ENCODE measurements around the gene DNM3. TPM values are rescaled to one million over a fixed set of nuclear protein-coding genes. Genes with fewer than 3 reads are reported as not detected.

DNM3 gene
- total and polyA plus RNA-seq, 4 donors, result 2.1 to 16.3 (median 5.6) TPM

DNA sequence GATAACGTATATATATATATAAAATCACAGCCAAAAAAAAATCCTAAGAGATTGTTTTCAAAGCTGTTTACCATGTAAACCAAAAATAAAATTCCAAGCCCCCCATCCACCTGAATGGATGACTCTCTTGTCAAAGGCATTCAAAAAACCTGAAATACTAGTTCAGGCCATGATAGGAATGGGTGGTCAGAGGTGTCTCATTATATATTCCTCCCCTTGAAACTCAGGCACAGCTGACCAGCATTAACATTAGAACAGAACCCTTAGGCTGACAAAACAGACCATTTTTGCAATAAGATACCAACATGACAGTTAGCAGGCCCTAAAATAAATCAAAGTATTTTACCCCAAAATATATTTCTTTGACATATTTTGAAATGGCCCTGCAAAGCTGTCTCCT is 122.5 kb downstream of the DNM3 start:
- H3K27me3 ChIP-seq (ENCODE audit: control insufficient read depth in 3 of 3, insufficient read depth in 3 of 3, low read length in 2 of 3), result no peaks in the 10 kb centered on the region
- TF ChIP-seq, protein P1, sequence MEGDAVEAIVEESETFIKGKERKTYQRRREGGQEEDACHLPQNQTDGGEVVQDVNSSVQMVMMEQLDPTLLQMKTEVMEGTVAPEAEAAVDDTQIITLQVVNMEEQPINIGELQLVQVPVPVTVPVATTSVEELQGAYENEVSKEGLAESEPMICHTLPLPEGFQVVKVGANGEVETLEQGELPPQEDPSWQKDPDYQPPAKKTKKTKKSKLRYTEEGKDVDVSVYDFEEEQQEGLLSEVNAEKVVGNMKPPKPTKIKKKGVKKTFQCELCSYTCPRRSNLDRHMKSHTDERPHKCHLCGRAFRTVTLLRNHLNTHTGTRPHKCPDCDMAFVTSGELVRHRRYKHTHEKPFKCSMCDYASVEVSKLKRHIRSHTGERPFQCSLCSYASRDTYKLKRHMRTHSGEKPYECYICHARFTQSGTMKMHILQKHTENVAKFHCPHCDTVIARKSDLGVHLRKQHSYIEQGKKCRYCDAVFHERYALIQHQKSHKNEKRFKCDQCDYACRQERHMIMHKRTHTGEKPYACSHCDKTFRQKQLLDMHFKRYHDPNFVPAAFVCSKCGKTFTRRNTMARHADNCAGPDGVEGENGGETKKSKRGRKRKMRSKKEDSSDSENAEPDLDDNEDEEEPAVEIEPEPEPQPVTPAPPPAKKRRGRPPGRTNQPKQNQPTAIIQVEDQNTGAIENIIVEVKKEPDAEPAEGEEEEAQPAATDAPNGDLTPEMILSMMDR (IDR thresholded peaks at IDR 0.05; ENCODE audit: control extremely low read depth, extremely low read depth), result no peak

DNA sequence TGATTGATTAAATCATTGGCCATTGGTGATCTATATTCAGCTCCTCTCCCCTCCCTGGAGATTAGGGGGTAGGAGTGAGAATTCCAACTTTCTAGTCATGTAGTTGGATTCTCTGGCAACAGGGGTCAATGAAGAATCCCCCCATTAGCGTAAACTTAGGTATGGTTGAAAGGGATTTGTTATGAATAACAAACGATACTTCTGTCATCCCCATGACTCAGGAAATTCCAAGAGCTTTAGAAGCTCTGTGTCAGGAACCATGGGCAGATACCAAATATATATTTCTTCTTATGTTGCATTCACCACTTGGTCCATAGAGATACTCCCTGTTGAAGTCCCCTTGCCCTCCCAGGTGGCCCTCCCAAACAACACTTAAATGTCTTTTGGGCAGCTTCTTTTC is 124.5 kb downstream of the DNM3 start:
- TF ChIP-seq, protein P1 (IDR thresholded peaks at IDR 0.05; ENCODE audit: control extremely low read depth, extremely low read depth), result no peak
- DNase-seq, result no peak
- Histone ChIP-seq H3K9ac (ENCODE audit: insufficient read depth in 1 of 2, low read length in 2 of 2) (no peak overlapping the region), H3K4me1 (ENCODE audit: control insufficient read depth in 5 of 5, insufficient read depth in 5 of 5, low read length in 5 of 5) (peaks cover 0 to 4% (median 0%) of the 10 kb centered on the region in 5 donors), H3K4me3 (no peak overlapping the region), H3K36me3 (ENCODE audit: control insufficient read depth in 4 of 4, insufficient read depth in 4 of 4, low read length in 4 of 4) (peaks cover 0 to 1% (median 0%) of the 10 kb centered on the region in 4 donors), H3K27me3 (ENCODE audit: control insufficient read depth in 3 of 3, insufficient read depth in 3 of 3, low read length in 2 of 3) (no peaks in the 10 kb centered on the region), H3K9me3 (ENCODE audit: control insufficient read depth in 4 of 4, insufficient read depth in 3 of 4, low read length in 3 of 4) (no peaks in the 10 kb centered on the region), H3K27ac (ENCODE audit: low read depth in 1 of 2, low read length in 1 of 2) (no peak overlapping the region)
- WGBS, 2 donors, result 79 to 87% methylated on average over 2 of the region's 2 CpGs
- no peak for ATAC-seq (ENCODE audit: insufficient read depth, low FRiP score)

More for the DNA sequence above, 122.5 kb downstream of the DNM3 start:
- Histone ChIP-seq H3K36me3 (ENCODE audit: control insufficient read depth in 4 of 4, insufficient read depth in 4 of 4, low read length in 4 of 4) (peaks cover 0 to 1% (median 0%) of the 10 kb centered on the region in 4 donors), H3K4me3 (no peak overlapping the region), H3K9ac (ENCODE audit: insufficient read depth in 1 of 2, low read length in 2 of 2) (no peak overlapping the region), H3K9me3 (ENCODE audit: control insufficient read depth in 4 of 4, insufficient read depth in 3 of 4, low read length in 3 of 4) (no peaks in the 10 kb centered on the region), H3K4me1 (ENCODE audit: control insufficient read depth in 5 of 5, insufficient read depth in 5 of 5, low read length in 5 of 5) (peaks cover 0 to 4% (median 0%) of the 10 kb centered on the region in 5 donors), H3K27ac (ENCODE audit: low read depth in 1 of 2, low read length in 1 of 2) (no peak overlapping the region)
- WGBS, 2 donors, result 88 to 95% methylated on average over 1 of the region's 1 CpG
- ATAC-seq (ENCODE audit: insufficient read depth, low FRiP score) (no peak), DNase-seq (no peak)

DNA sequence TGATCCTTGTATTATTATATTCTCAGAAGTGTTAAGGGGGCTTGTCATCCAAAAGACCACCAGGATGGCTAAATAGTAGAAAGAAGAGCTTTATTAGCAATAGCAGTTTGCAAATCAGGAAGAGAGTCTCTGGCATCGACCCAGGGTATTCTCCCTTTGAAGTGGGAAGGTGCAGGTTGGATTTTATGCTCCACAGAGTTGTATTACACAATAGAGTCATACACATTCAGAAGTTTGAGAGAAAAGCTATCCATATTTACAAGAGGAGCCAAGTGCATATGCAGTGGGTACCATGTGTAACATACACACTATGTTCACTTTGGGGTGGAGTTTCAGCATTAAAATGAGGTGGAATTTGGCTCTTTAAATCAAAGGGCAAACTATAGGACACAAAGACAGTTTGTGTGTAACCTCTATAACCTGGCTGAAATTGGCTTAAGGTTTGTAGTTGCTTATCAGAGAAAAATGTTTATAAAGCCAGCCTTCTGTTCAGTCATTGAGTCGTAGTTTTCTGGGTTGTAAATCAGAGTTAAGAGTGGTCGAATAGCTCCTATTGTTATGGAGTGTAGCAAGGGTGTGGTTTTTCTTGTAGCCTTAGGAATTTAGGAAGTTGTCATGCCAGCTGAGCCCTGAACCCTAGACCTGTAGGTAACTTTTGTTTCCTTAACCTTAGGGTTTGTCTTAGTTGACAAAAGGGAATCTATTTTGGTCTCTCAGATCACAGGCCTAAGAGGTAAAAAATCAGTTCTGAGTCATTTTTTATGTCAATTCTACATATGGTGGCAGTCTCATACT is 125.3 kb downstream of the DNM3 start:
- Histone ChIP-seq H3K36me3 (ENCODE audit: control insufficient read depth in 4 of 4, insufficient read depth in 4 of 4, low read length in 4 of 4) (no peaks in the 10 kb centered on the region), H3K9me3 (ENCODE audit: control insufficient read depth in 4 of 4, insufficient read depth in 3 of 4, low read length in 3 of 4) (no peaks in the 10 kb centered on the region), H3K27ac (ENCODE audit: low read depth in 1 of 2, low read length in 1 of 2) (no peak overlapping the region), H3K4me1 (ENCODE audit: control insufficient read depth in 5 of 5, insufficient read depth in 5 of 5, low read length in 5 of 5) (peaks cover 0 to 4% (median 0%) of the 10 kb centered on the region in 5 donors), H3K4me3 (no peak overlapping the region), H3K27me3 (ENCODE audit: control insufficient read depth in 3 of 3, insufficient read depth in 3 of 3, low read length in 2 of 3) (no peaks in the 10 kb centered on the region), H3K9ac (ENCODE audit: insufficient read depth in 1 of 2, low read length in 2 of 2) (no peak overlapping the region)
- DNase-seq, result no peak
- no peak for ATAC-seq (ENCODE audit: insufficient read depth, low FRiP score)
- TF ChIP-seq, protein P1 (IDR thresholded peaks at IDR 0.05; ENCODE audit: control extremely low read depth, extremely low read depth), result no peak
- 47 to 49% methylated on average over 3 of the region's 3 CpGs for WGBS, 2 donors

Measured in lung (tissue), 12 donors.